Right atrium auricular region (tissue), 2 donors: Measurements from ENCODE around the gene SPRING1. TPM values are rescaled to one million over a fixed set of nuclear protein-coding genes. Genes with fewer than 3 reads are reported as not detected.

Experiments
- DNase-seq: peaks from one replicate; pipeline ENCODE4 v3.0.0-alpha.2; 2019; ENCODE audit warnings: low spot score
- H3K27ac ChIP-seq, 2 donors: fragments of 200-600 bp; sonication (generic); 1 replicate in 1 of 2; 2 replicates in 1 of 2; pipeline ENCODE4 v1.5.1; 2016 to 2019
- H3K27me3 ChIP-seq, 2 donors: fragments of 200-600 bp; sonication (generic); one replicate each; pipeline versions ENCODE4 v1.5.1 to v1.6.0; 2017 to 2019
- H3K36me3 ChIP-seq: fragments of 200-600 bp; sonication (generic); one replicate; pipeline ENCODE4 v1.5.1; 2016
- H3K4me1 ChIP-seq, 2 donors: fragments of 200-600 bp; sonication (generic); one replicate each; pipeline versions ENCODE4 v1.5.1 to v1.6.0; 2017 to 2019
- H3K4me3 ChIP-seq, 2 donors: fragments of 200-600 bp; sonication (generic); 1 replicate in 1 of 2; 2 replicates in 1 of 2; pipeline ENCODE4 v1.5.1; 2017 to 2019; ENCODE audit warnings: mild to moderate bottlenecking in 1 of 2, moderate library complexity in 1 of 2
- H3K9me3 ChIP-seq, 2 donors: fragments of 200-600 bp; sonication (generic); one replicate each; pipeline ENCODE4 v1.5.1; 2019
- CTCF ChIP-seq, 2 donors: fragments of 200-600 bp; sonication (generic); IDR thresholded peaks; one replicate each; pipeline ENCODE4 v1.5.1; 2019; ENCODE audit warnings: antibody characterized with exemption in 2 of 2
- total RNA-seq, 2 donors: library from RNA; depleted of rRNA; stranded (reverse); fragments of >200 nt; gene quantifications; one replicate each; pipeline ENCODE4 v1.1.0, GENCODE V29; 2016

SPRING1 gene
- total RNA-seq, 2 donors from 2014 or later, result 9.4 to 12.0 TPM

GRCh38 chr12:116689979-116690744, 47.7 kb downstream of the SPRING1 start:
- Histone ChIP-seq H3K4me3 (no peak overlapping the region), H3K9me3 (no peaks in the 10 kb centered on the region)
- DNase-seq, result no peak

GRCh38 chr12:116689521-116689920, 48.3 kb downstream of the SPRING1 start:
- Histone ChIP-seq H3K4me3 (no peak overlapping the region), H3K27me3 (peaks cover 0 to 2% of the 10 kb centered on the region in 2 donors), H3K4me1 (peaks cover 0 to 18% of the 10 kb centered on the region in 2 donors), H3K36me3 (no peaks in the 10 kb centered on the region), H3K9me3 (no peaks in the 10 kb centered on the region), H3K27ac (no peak overlapping the region)
- DNase-seq, result no peak
- TF ChIP-seq CTCF (IDR thresholded peaks at IDR 0.05), result no peak

More at GRCh38 chr12:116689979-116690744, 47.7 kb downstream of the SPRING1 start:
- no peak overlapping the region for H3K27ac ChIP-seq
- no peaks in the 10 kb centered on the region for H3K36me3 ChIP-seq
- TF ChIP-seq CTCF (IDR thresholded peaks at IDR 0.05), result no peak
- H3K4me1 ChIP-seq, result peaks cover 0 to 25% of the 10 kb centered on the region in 2 donors
- peaks cover 0 to 2% of the 10 kb centered on the region in 2 donors for H3K27me3 ChIP-seq

Other genes starting within 250 kb of the SPRING1 start
- 1 to 10 TPM; 1.0 to 1.4 TPM for gene MAP1LC3B2, start 178.7 kb downstream of the SPRING1 start, total RNA-seq
- gene RNFT2, start 246 bp upstream of the SPRING1 start, total RNA-seq, result 1 to 10 TPM in 1 of 2 donors, under 1 TPM in 1; 0.89 to 1.1 TPM
- gene HRK, start 143.4 kb upstream of the SPRING1 start, total RNA-seq, result under 1 TPM in 1 of 2 donors, not detected in 1; 0.08 TPM
- 1 to 10 TPM; 7.9 to 9.0 TPM for gene FBXW8, start 172.9 kb upstream of the SPRING1 start, total RNA-seq